GM13976 (cell line): ENCODE data around the gene MALT1.

Experiments
- DNase-seq: peaks from one replicate; pipeline ENCODE4 v3.0.0; 2012; ENCODE audit warnings: low spot score
- in situ Hi-C: fragments of 300-500 bp; cut with MboI; formaldehyde crosslinking; loops from one replicate; pipeline ENCODE4 v1.12.0; 2022; ENCODE audit warnings: low sequenced_read_pairs, mixed read lengths, inconsistent platforms; ENCODE audit not compliant: unreplicated experiment
- TF ChIP-seq, protein P1 (sequence below): IDR thresholded peaks from 2 replicates; pipeline ENCODE4 v1.5.1; 2012; ENCODE audit warnings: borderline replicate concordance, mild to moderate bottlenecking; ENCODE audit not compliant: insufficient read depth; ENCODE audit errors: extremely low read depth, missing control alignments, control extremely low read depth

Gene MALT1

DNA sequence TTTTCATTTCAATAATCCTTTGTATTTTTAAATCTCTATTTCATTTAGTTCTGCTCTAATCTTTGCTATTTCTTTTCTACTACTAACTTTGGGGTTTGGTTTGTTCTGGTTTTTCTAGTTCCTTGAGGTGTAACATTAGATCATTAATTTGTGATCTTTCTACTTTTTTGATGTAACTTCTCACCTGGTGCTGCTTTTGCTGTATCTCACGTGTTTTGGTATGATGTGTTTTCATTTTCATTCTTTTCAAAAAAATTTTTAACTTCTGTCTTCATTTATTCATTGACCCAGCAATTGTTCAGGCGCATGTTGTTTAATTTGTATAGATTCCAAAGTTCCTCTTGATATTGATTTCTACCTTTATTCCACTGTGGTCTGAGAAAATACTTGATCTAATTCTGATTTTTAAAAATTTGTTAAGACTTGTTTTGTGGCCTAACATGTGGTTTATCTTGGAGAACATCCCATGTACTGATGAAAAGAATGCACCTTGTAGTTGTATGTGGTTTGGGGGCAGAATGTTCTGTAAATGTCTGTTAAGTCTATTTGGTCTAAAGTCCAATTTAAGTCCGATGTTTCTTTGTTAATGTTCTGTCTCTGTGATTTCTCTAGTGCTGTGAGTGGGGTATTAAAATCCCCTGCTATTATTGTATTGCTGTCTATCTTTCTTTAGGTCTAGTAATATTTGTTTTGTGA is 17.3 kb upstream of the MALT1 start:
- in situ Hi-C loops: loop anchor here (10.0 kb wide), 1 partner anchor 119 kb away; no protein-coding TSS in a partner anchor

DNA sequence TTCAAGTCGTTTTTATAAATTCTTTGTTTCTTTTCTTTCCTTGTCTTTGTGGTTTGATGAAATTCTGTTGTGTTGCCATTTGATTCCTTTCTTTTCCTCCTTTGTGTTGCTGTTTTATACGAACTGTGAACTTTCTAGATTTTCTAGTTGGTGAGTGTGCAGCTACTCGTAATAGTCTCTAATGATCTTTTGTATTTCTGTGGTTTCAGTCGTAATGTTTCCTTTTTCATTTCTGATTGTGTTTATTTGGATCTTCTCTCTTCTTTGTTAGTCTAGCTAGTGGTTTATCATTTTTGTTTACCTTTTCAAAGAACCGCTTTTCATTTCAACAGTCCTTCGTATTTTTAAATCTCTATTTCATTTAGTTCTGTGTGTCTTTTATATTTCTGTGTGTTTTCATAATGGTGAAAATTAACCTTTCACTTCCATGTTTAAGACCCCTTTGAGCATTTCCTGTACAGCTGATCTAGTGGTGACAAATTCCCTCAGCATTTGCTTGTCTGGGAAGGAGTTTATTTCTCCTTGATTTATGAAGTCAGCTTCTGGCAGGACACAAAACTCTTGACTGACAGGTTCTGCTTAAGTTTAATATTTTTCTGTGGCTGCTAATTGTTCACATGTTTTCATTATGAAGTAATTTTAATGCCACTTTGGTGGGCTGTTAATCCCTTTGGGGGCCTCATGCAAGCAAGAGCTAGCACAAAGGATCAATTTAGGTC is 16.2 kb upstream of the MALT1 start:
- in situ Hi-C loops: loop anchor here (10.0 kb wide), 1 partner anchor 120 kb away; no protein-coding TSS in a partner anchor
- no peak for DNase-seq
- TF ChIP-seq, protein P1, sequence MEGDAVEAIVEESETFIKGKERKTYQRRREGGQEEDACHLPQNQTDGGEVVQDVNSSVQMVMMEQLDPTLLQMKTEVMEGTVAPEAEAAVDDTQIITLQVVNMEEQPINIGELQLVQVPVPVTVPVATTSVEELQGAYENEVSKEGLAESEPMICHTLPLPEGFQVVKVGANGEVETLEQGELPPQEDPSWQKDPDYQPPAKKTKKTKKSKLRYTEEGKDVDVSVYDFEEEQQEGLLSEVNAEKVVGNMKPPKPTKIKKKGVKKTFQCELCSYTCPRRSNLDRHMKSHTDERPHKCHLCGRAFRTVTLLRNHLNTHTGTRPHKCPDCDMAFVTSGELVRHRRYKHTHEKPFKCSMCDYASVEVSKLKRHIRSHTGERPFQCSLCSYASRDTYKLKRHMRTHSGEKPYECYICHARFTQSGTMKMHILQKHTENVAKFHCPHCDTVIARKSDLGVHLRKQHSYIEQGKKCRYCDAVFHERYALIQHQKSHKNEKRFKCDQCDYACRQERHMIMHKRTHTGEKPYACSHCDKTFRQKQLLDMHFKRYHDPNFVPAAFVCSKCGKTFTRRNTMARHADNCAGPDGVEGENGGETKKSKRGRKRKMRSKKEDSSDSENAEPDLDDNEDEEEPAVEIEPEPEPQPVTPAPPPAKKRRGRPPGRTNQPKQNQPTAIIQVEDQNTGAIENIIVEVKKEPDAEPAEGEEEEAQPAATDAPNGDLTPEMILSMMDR: no peak

More for the DNA sequence above, 17.3 kb upstream of the MALT1 start:
- DNase-seq: no peak
- TF ChIP-seq, protein P1: no peak

DNA sequence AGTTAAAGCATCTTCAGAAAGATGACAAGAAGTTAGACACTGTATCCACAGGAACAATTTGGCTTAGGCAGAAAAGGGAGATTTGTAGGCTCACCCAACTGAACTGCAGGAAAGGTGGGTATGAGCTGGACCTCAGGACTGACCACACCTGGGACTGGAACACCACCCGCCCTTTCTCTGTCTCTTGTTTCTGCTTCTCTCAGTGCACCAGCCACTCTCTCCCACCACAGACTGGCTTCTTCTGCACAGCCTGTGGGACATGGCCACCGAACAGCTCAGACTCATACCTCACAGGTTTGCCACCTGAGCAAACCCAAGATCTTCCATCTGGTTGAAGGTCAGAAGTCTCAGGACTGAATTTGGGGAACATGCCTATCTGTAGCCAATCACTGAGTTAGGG is 14.2 kb upstream of the MALT1 start:
- TF ChIP-seq, protein P1: no peak
- no peak for DNase-seq
- in situ Hi-C loops: loop anchor here (10.0 kb wide), 1 partner anchor 122 kb away; no protein-coding TSS in a partner anchor

DNA sequence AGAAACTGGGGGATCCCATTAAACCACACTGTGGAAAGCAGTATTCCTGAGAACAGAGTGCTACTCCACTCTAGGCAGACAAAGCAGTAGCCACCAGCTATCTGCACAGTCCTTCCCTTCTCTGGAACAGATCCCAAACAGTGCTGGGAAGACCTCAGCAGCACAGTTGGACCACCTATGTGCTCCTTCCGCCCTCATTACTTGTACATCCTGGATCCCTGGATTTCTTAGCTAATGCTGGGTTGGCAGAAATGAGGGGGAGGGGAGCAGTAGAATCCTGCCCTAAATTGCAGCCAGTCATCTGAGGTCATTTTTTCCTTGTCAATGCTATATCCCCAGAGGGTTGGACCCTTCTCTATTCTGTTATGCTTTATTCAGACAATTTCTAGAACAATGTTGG is 13.8 kb upstream of the MALT1 start:
- TF ChIP-seq, protein P1: no peak
- in situ Hi-C loops: loop anchor here (10.0 kb wide), 1 partner anchor 123 kb away; no protein-coding TSS in a partner anchor
- DNase-seq: no peak

DNA sequence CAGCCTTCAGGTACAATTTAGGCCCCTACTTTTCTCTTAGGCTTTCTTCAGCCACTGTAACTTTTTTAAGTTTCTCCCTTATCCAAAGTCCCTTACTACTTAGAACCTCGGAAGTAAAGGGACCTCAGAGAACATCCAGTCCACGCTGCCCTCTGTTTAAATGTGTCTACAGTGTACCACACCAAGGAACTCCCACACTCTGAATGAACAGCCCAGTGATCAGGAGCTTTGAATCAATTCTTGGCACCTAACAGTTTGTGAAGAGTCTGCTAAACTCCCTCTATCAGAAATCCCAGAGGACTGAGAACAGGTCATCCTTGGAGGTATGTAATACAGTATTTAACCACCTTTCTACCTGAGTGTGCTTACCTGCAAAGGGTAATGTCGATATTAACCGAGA is 11.6 kb upstream of the MALT1 start:
- TF ChIP-seq, protein P1: no peak
- in situ Hi-C loops: loop anchor here (10.0 kb wide), 1 partner anchor 125 kb away; no protein-coding TSS in a partner anchor
- DNase-seq: no peak

DNA sequence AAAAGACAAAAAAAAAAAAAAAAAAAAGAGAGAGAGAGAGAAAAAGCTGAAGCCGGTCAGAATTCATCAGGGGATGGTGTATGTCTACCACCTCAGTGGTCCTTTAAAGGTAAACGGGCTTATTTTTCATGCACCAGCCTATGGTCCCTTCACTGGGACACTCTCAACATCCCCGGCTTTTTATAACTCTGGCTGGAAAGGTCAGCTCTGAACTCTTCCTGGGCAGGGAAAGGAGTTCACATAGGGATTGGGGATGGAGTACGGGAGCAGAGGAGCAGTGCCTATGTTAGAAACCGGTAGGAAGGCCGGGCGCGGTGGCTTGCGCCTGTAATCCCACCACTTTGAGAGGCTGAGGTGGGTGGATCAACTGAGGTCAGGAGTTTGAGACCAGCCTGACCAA is 10.3 kb upstream of the MALT1 start:
- no peak for DNase-seq
- TF ChIP-seq, protein P1: no peak
- in situ Hi-C loops: no loop called here
